ENCODE measurements around the gene DNM3.

DNM3 gene

DNA sequence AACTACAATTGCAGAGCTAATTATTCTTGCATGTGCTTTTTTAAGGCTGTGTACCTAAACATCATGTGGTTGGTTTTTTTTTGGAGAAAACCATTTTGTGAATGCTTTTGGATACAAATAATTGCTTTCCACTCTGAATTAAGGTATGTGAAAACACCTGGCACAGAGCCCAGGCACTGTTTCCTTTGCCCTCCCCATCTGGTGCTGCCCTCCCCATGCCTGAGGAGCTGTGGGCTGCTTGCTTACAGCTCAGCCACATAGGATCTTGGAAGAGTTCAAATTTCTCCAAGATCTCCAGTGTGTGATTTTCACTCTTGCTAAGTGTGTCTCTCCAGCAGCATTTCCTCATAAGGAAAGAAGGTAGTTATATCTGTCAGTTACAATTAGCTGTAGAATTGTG is 27.8 kb downstream of the DNM3 start:
- no peak for TF ChIP-seq CTCF (IDR thresholded peaks at IDR 0.05; ENCODE audit: low read depth, low read length, missing control alignments)
- in situ Hi-C loops (cut with HindIII; ENCODE audit: low pct_ligation_motif_present, low sequenced_read_pairs): no loop called here
- Histone ChIP-seq H3K36me3 (replicated peaks) (no peaks in the 10 kb centered on the region), H3K27me3 (replicated peaks) (peaks cover 3% of the 10 kb centered on the region), H3K27ac (no peak overlapping the region), H3K4me3 (ENCODE audit: low read depth, low read length) (no peak overlapping the region)
- no peak for DNase-seq

DNA sequence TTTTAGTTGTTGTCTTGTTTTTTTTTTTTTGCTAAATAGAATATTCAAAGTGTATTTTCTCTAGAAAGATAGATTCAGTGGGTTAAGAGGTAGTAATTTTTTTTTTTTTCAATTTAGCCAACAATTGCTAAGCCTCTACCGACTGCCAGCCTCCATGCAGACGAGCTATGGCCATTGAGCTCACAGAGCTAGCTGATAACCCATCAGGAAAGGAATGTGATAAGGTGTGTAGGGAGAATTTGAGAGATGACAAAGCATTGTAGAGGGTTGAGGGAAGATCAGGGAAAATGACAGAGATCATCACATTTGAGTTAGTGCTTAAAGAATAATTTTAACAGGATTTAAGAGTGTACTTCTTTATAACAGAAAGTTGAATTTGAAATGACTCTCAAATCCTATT is 30.6 kb downstream of the DNM3 start:
- Histone ChIP-seq H3K27ac (no peak overlapping the region), H3K36me3 (replicated peaks) (no peaks in the 10 kb centered on the region), H3K27me3 (replicated peaks) (peaks cover 3% of the 10 kb centered on the region), H3K4me3 (ENCODE audit: low read depth, low read length) (no peak overlapping the region)
- no peak for DNase-seq
- in situ Hi-C loops (cut with HindIII; ENCODE audit: low pct_ligation_motif_present, low sequenced_read_pairs): no loop called here
- no peak for TF ChIP-seq CTCF (IDR thresholded peaks at IDR 0.05; ENCODE audit: low read depth, low read length, missing control alignments)

DNA sequence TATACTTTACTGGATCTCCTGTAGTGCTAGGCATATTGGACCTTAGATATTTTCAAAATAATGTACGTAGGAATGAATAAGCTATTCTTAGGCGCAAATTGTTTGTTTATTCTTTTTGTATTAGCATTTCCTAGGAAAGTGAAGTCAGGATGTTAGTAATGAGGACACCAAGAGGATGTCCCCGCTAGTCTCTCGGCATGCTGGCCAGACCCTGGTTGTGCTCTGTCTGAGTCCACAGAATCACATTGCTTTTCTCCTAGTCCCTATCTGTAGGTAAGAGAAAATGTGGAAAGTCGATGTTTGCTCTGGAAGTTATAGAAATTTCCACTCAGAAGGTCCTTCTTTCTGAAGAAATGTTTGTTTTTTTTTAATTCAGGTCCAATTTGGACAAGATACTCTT is 31.1 kb downstream of the DNM3 start:
- H3K36me3 ChIP-seq (replicated peaks): no peaks in the 10 kb centered on the region
- H3K27ac ChIP-seq: no peak overlapping the region
- no peak for DNase-seq
- TF ChIP-seq CTCF (IDR thresholded peaks at IDR 0.05; ENCODE audit: low read depth, low read length, missing control alignments): no peak
- in situ Hi-C loops (cut with HindIII; ENCODE audit: low pct_ligation_motif_present, low sequenced_read_pairs): no loop called here
- no peak overlapping the region for H3K4me3 ChIP-seq (ENCODE audit: low read depth, low read length)
- H3K27me3 ChIP-seq (replicated peaks): peaks cover 3% of the 10 kb centered on the region

DNA sequence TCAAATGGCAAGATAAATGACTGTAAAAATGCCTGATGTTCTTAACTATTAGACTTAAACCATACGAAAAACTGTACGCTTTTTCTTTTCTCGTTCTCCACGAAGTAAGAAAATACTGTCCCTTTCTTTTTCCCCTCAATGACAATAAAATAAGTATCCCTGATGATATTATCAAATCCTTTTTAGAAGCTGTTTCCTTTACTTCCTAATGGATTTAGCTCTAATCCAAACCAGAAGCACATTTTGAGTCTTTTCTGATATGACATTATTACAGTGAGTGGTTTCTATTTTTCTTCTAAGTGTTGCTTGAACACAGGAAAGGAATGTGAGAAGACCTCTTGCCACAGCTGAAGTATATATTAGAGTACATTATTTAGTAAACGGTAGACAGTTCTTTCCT is 32.4 kb downstream of the DNM3 start:
- Histone ChIP-seq H3K27me3 (replicated peaks) (peaks cover 3% of the 10 kb centered on the region), H3K27ac (no peak overlapping the region), H3K36me3 (replicated peaks) (no peaks in the 10 kb centered on the region), H3K4me3 (ENCODE audit: low read depth, low read length) (no peak overlapping the region)
- DNase-seq: no peak
- TF ChIP-seq CTCF (IDR thresholded peaks at IDR 0.05; ENCODE audit: low read depth, low read length, missing control alignments): no peak
- in situ Hi-C loops (cut with HindIII; ENCODE audit: low pct_ligation_motif_present, low sequenced_read_pairs): no loop called here

GRCh38 chr1:171877701-171878100 is 36.4 kb downstream of the DNM3 start:
- no peak for TF ChIP-seq CTCF (IDR thresholded peaks at IDR 0.05; ENCODE audit: low read depth, low read length, missing control alignments)
- DNase-seq: no peak
- no peak overlapping the region for H3K27ac ChIP-seq
- peaks cover 3% of the 10 kb centered on the region for H3K27me3 ChIP-seq (replicated peaks)
- H3K4me3 ChIP-seq (ENCODE audit: low read depth, low read length): no peak overlapping the region
- H3K36me3 ChIP-seq (replicated peaks): no peaks in the 10 kb centered on the region
- in situ Hi-C loops (cut with HindIII; ENCODE audit: low pct_ligation_motif_present, low sequenced_read_pairs): no loop called here

- in situ Hi-C loops (cut with HindIII; ENCODE audit: low pct_ligation_motif_present, low sequenced_read_pairs): no loop called here
- no peak for DNase-seq
- TF ChIP-seq CTCF (IDR thresholded peaks at IDR 0.05; ENCODE audit: low read depth, low read length, missing control alignments): no peak
Measured at GRCh38 chr1:171879556-171879955, 38.3 kb downstream of the DNM3 start.

More at GRCh38 chr1:171879556-171879955, 38.3 kb downstream of the DNM3 start:
- Histone ChIP-seq H3K4me3 (ENCODE audit: low read depth, low read length) (no peak overlapping the region), H3K27ac (no peak overlapping the region), H3K36me3 (replicated peaks) (no peaks in the 10 kb centered on the region), H3K27me3 (replicated peaks) (no peaks in the 10 kb centered on the region)

Measured in brain microvascular endothelial cell (primary cell).